IPS-20b (cell line): Measurements from ENCODE around the gene CALHM4.

ENCODE experiments used
- H3K27ac ChIP-seq: one replicate; pipeline ENCODE4 v1.5.1; 2013; ENCODE audit warnings: low read length
- H3K27me3 ChIP-seq: 2 replicates; pipeline ENCODE4 v1.6.1; 2013; ENCODE audit warnings: mild to moderate bottlenecking, low read length, inconsistent platforms; ENCODE audit not compliant: insufficient read depth
- H3K36me3 ChIP-seq: 2 replicates; pipeline ENCODE4 v1.6.1; 2013; ENCODE audit warnings: low read depth, mild to moderate bottlenecking, inconsistent platforms, low read length, moderate library complexity; ENCODE audit not compliant: insufficient read depth
- H3K4me1 ChIP-seq: 2 replicates; pipeline ENCODE4 v1.6.1; 2013; ENCODE audit warnings: mild to moderate bottlenecking, control low read depth, inconsistent platforms, low read length, moderate library complexity; ENCODE audit not compliant: insufficient read depth
- H3K4me3 ChIP-seq: 2 replicates; pipeline ENCODE4 v1.5.1; 2013; ENCODE audit warnings: mild to moderate bottlenecking, low read length, inconsistent platforms
- H3K9ac ChIP-seq: 2 replicates; pipeline ENCODE4 v1.6.1; 2013; ENCODE audit warnings: low read depth, mild to moderate bottlenecking, inconsistent platforms, low read length, moderate library complexity
- H3K9me3 ChIP-seq: 2 replicates; pipeline ENCODE4 v1.6.1; 2013; ENCODE audit warnings: mild to moderate bottlenecking, low read depth, low read length, inconsistent platforms; ENCODE audit not compliant: insufficient read depth

The CALHM4 gene

DNA sequence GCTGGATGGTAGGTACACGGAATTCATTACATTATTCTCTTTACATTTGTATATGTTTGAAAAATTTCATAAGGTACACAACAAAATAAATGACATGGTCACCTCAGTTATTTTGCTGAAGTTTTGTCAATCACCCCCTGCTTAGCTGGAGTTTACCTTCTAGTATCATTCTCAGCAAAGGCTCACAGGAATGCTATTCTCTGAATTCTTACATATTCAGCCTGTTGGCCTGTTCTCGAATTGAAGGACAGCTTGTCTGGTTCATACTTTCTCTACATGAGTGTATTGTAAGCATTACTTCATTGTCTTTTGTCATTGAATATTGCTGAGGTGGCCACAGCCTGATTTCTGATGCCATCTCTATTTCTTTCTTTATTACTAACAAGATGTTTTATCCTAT is 29.3 kb upstream of the CALHM4 start:
- Histone ChIP-seq H3K27ac (no peak overlapping the region), H3K4me1 (peaks cover 25% of the 10 kb centered on the region), H3K27me3 (no peaks in the 10 kb centered on the region), H3K4me3 (no peak overlapping the region), H3K9me3 (no peaks in the 10 kb centered on the region), H3K36me3 (no peaks in the 10 kb centered on the region), H3K9ac (no peak overlapping the region)

DNA sequence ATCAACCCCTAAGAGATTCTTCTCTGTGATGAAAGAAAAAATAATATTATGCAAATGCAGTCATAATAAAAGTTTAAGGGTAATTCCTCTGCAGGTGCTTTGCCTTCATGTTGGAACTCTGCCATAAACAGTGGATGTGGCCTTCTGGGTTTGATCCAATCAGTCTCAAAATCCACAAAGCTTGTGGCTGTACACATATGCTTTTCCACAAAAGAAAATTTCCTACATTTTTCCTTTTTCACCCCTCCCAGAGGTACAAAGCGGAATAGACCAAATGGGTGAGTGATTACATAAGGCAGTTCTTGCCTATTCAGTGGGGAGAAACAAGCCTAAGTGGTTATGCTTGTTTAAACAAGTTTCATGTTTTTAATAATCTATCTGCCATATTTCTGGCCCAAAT is 25.4 kb upstream of the CALHM4 start:
- H3K4me3 ChIP-seq = no peak overlapping the region
- peaks cover 40% of the 10 kb centered on the region for H3K4me1 ChIP-seq
- H3K9ac ChIP-seq = no peak overlapping the region
- H3K27ac ChIP-seq = no peak overlapping the region
- no peaks in the 10 kb centered on the region for H3K36me3 ChIP-seq
- H3K9me3 ChIP-seq = no peaks in the 10 kb centered on the region
- H3K27me3 ChIP-seq = no peaks in the 10 kb centered on the region

DNA sequence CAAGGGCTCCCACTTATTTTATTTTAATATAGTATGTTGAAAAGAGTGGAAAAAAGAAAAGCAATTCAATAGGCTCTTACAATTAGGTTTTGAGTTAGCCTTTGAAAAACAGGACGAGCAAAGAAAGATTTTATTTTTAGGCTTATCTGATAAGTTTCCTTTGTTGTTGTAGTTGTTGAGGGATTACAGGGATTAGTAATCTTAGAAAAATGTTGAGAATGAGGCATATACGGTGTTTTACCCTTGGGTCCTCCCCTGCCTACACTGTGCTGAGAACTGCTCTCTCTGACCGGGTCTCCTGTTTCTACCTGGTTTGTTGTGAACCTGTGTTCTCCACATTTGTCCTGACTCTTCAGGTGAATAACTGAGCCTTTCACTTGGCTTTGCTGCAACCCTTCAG is 24.8 kb upstream of the CALHM4 start:
- no peaks in the 10 kb centered on the region for H3K9me3 ChIP-seq
- H3K4me3 ChIP-seq = no peak overlapping the region
- no peak overlapping the region for H3K27ac ChIP-seq
- no peaks in the 10 kb centered on the region for H3K27me3 ChIP-seq
- no peak overlapping the region; the same call in 1 of the 2 replicates for H3K9ac ChIP-seq
- H3K36me3 ChIP-seq = no peaks in the 10 kb centered on the region
- peaks cover 41% of the 10 kb centered on the region for H3K4me1 ChIP-seq

GRCh38 chr6:116529466-116530290 is 23.9 kb upstream of the CALHM4 start:
- Histone ChIP-seq H3K36me3 (no peaks in the 10 kb centered on the region), H3K9ac (no peak overlapping the region), H3K27ac (no peak overlapping the region), H3K4me3 (no peak overlapping the region), H3K9me3 (no peaks in the 10 kb centered on the region), H3K4me1 (peaks cover 37% of the 10 kb centered on the region), H3K27me3 (no peaks in the 10 kb centered on the region)

DNA sequence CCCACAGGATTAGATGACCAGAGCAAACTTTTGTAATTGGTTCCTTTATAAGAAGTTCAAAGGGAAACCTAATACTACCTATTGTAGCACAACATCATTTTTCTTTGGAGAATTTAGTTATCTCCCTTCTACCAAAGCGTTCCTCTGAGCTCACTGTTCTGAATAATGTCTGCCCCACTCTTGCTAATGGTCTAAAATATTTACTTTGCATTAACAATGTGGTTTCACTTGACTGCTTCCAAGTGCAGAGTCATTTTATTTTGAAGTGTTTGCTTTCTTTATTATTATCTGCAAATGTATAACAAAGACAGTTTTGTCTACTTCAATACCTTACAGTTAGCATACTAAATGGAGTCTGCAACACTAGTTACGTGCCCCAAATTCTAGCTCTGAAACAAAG is 23.1 kb upstream of the CALHM4 start:
- Histone ChIP-seq H3K27me3 (no peaks in the 10 kb centered on the region), H3K36me3 (no peaks in the 10 kb centered on the region), H3K4me1 (peaks cover 34% of the 10 kb centered on the region), H3K27ac (no peak overlapping the region), H3K9me3 (no peaks in the 10 kb centered on the region), H3K4me3 (no peak overlapping the region; the same call in 1 of the 2 replicates), H3K9ac (no peak overlapping the region)

DNA sequence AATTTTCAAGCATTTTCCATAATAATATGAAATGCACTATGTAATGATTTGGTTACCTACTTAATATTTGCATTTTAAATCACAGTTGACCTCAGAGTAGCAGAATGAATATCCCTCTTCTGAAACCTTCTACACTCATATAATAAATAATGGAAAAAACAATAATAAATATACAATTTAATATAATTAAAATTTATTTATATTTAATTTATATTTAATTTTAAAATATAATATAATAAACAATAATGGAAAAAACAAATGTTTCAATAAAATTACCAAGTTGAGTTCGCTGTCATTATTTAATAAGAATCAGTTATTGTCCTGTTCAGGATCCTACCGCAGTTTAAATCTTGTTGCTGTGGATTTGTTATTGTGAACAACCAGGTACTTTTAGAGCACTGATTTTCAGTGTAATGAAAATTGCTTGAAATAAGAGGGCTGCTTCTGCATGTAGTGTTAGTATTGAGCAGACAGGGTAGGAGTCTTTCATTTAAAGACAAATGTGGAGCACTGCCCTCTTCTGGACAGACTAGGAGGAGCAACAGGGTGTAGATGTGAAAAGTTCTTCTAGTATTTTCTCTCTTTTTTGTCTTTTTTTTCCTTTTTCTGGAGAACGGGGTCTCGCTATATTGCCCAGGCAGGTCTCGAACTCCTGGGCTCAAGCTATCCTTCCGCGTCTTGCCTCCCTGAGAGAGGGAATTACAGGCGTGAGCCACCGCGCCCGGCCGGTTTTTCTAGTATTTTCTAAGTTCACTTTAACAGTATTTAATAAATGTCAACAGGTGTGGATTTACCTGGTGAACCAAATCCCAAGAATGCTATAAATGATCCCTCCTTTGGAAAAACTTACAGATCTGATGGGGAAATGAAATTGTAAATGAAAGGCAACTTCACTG is 21.6 kb upstream of the CALHM4 start:
- Histone ChIP-seq H3K27ac (no peak overlapping the region), H3K9me3 (no peaks in the 10 kb centered on the region), H3K4me1 (peaks cover 34% of the 10 kb centered on the region), H3K9ac (no peak overlapping the region), H3K27me3 (no peaks in the 10 kb centered on the region), H3K4me3 (no peak overlapping the region), H3K36me3 (no peaks in the 10 kb centered on the region)

DNA sequence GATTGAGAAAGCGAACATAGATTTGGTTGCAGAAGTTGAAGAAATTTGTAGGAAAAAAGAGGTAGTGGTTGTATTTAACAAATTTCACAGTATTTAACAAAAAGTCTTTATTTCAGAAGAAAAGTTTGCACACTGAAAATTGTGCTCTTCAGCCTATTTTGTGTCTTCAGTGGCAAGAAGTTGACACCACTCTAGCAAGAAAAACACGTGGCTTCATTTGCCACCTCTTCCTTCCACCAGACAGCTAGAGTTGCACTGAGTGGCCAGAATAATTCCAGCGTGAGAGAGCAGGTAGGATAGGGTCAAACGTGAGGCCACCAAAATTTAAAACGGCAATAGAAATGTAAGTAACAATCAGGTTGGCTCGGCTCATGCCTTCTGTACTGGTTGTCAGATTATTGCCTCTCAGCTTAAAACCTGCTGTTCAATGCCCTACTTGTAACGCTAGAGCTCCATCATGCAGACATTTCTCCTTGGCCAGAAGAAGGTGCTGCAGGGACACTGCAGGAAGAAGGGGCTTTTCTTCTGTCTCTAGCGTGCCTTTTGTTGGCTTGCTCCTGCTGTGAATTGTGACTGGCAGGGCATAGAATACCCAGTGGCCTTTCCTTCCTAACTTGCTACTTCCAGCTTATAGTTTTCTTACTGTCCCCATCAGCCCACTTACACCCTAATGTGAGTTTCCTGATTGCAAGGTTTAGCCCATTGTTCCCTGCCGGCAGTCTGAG is 20.2 kb upstream of the CALHM4 start:
- Histone ChIP-seq H3K4me3 (no peak overlapping the region), H3K27ac (no peak overlapping the region), H3K27me3 (no peaks in the 10 kb centered on the region), H3K36me3 (no peaks in the 10 kb centered on the region), H3K4me1 (peaks cover 34% of the 10 kb centered on the region), H3K9me3 (no peaks in the 10 kb centered on the region), H3K9ac (no peak overlapping the region)

DNA sequence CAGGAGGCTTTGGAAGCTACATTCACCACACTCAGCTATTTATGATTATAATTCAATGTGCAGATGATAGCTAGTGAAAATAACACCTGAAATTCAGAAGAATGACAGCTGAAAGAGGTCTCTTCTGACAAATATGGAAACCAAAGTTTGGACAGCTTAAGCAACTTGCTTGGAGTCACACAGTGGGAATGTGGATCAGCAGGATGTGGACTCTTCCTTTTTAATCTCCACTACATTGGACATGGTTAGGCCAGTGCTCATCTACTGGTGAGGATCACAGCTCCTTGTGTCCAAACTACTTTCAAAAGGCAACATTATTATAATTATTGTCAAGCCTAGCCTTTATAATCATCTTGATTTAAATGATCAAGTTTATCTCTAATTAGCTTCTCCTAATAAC is 18.4 kb upstream of the CALHM4 start:
- Histone ChIP-seq H3K4me3 (no peak overlapping the region), H3K9me3 (no peaks in the 10 kb centered on the region), H3K27me3 (no peaks in the 10 kb centered on the region), H3K36me3 (no peaks in the 10 kb centered on the region), H3K27ac (no peak overlapping the region), H3K4me1 (peaks cover 22% of the 10 kb centered on the region), H3K9ac (no peak overlapping the region)

- Histone ChIP-seq H3K9ac (no peak overlapping the region), H3K4me3 (no peak overlapping the region), H3K4me1 (peaks cover 14% of the 10 kb centered on the region), H3K27me3 (no peaks in the 10 kb centered on the region), H3K27ac (no peak overlapping the region), H3K36me3 (no peaks in the 10 kb centered on the region), H3K9me3 (no peaks in the 10 kb centered on the region)
Observed at GRCh38 chr6:116536216-116536621, 17.3 kb upstream of the CALHM4 start.

- no peaks in the 10 kb centered on the region for H3K4me1 ChIP-seq
- H3K27ac ChIP-seq = no peak overlapping the region
- no peaks in the 10 kb centered on the region for H3K9me3 ChIP-seq
- no peak overlapping the region for H3K4me3 ChIP-seq
- H3K27me3 ChIP-seq = no peaks in the 10 kb centered on the region
- H3K36me3 ChIP-seq = no peaks in the 10 kb centered on the region
- H3K9ac ChIP-seq = no peak overlapping the region
Observed at GRCh38 chr6:116542426-116542825, 11.1 kb upstream of the CALHM4 start.

DNA sequence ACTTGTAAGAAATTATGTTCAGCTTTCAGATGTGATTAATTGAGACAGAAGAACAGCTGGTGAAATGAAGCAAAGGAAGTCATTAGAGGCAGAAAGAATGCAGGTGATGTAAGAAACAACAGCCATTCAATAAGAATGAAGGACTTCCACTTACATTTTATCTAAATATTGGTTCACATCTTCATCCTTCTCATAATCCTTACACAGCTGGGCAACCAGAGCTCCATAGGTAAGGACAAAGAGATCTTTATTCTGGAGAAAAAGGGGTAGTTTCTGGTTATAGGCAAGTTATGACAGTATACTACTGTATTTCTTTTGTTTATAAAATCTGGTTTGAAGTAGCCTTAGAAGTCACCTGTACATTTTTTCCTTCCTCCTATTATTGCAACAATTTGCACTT is 10.4 kb upstream of the CALHM4 start:
- no peaks in the 10 kb centered on the region for H3K9me3 ChIP-seq
- H3K4me3 ChIP-seq = no peak overlapping the region
- H3K36me3 ChIP-seq = no peaks in the 10 kb centered on the region
- no peaks in the 10 kb centered on the region for H3K27me3 ChIP-seq
- H3K4me1 ChIP-seq = no peaks in the 10 kb centered on the region
- H3K27ac ChIP-seq = no peak overlapping the region
- no peak overlapping the region for H3K9ac ChIP-seq
